ENCODE measurements around the gene ARHGAP32. TPM values are rescaled to one million over a fixed set of nuclear protein-coding genes. Genes with fewer than 3 reads are reported as not detected.

Gene ARHGAP32
- total RNA-seq, 1 experiment from 2014 or later: 62.6 TPM

DNA sequence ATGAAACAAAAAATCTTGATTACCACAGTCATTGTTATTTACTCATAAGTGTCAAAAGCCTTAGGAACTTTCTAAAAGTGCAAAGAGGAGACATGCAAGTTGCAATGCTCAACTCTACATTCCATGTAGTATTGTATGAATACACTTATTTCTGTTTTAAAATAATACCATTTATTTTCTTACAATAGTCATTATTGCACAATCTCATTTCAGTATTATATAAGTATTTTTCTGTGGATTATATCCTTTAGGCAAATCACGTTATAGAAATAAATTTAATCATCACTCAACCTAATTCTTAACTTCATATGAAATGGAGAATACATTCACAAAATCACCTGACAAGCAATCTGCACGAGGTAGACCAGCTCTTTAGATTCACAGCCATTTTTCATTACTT, 98.8 kb downstream of the ARHGAP32 start:
- CTCF ChIA-PET: interaction anchor here (0.6 kb wide), 1 partner anchor 1887 kb away, joined by 3 read pairs; no protein-coding TSS in a partner anchor
- no peaks in the 10 kb centered on the region for H3K27me3 Mint-ChIP-seq (ENCODE audit: insufficient read depth, unreplicated experiment)
- H3K4me1 Mint-ChIP-seq (ENCODE audit: insufficient read depth, unreplicated experiment): peaks cover 19% of the 10 kb centered on the region
- TF ChIP-seq, protein P1, sequence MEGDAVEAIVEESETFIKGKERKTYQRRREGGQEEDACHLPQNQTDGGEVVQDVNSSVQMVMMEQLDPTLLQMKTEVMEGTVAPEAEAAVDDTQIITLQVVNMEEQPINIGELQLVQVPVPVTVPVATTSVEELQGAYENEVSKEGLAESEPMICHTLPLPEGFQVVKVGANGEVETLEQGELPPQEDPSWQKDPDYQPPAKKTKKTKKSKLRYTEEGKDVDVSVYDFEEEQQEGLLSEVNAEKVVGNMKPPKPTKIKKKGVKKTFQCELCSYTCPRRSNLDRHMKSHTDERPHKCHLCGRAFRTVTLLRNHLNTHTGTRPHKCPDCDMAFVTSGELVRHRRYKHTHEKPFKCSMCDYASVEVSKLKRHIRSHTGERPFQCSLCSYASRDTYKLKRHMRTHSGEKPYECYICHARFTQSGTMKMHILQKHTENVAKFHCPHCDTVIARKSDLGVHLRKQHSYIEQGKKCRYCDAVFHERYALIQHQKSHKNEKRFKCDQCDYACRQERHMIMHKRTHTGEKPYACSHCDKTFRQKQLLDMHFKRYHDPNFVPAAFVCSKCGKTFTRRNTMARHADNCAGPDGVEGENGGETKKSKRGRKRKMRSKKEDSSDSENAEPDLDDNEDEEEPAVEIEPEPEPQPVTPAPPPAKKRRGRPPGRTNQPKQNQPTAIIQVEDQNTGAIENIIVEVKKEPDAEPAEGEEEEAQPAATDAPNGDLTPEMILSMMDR (IDR thresholded peaks at IDR 0.05; ENCODE audit: unreplicated experiment): no peak
- BruUV-seq (replicated peaks): no TSS peak
- intact Hi-C loops (cut with micrococcal nuclease): no loop called here
- H3K9me3 Mint-ChIP-seq (ENCODE audit: unreplicated experiment): no peaks in the 10 kb centered on the region
- H3K36me3 Mint-ChIP-seq (ENCODE audit: insufficient read depth, unreplicated experiment): peaks cover 6% of the 10 kb centered on the region
- no peak overlapping the region for H3K4me3 Mint-ChIP-seq (ENCODE audit: unreplicated experiment)
- no peak overlapping the region for H3K27ac Mint-ChIP-seq (ENCODE audit: low read depth, unreplicated experiment)
- POLR2A ChIA-PET: no interaction called here
- no peak for DNase-seq (ENCODE audit: unreplicated experiment)

DNA sequence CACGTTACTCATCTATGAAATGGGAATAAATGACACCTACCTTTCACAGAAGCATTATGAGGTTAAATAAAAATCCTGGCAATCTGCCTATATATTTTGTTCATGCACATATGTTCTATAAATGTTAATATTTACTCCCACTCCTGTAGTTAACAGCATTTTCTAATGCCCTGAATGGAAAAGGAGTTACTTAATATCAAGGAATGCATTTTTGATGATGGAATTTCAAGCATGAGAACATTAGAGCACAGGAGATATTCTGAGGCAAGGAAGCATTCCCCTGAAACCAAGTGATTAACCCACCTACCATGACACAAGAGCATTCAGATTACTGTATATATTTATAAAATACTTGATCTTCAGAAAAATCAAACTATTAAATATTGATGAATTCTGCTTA, 102.1 kb downstream of the ARHGAP32 start:
- CTCF ChIA-PET: interaction anchor here (1.0 kb wide), 1 partner anchor 28 kb away, joined by 3 read pairs; no protein-coding TSS in a partner anchor
- H3K4me1 Mint-ChIP-seq (ENCODE audit: insufficient read depth, unreplicated experiment): peaks cover 13% of the 10 kb centered on the region
- no TSS peak for BruUV-seq (replicated peaks)
- POLR2A ChIA-PET: no interaction called here
- H3K36me3 Mint-ChIP-seq (ENCODE audit: insufficient read depth, unreplicated experiment): peaks cover 11% of the 10 kb centered on the region
- H3K9me3 Mint-ChIP-seq (ENCODE audit: unreplicated experiment): no peaks in the 10 kb centered on the region
- TF ChIP-seq, protein P1 (IDR thresholded peaks at IDR 0.05; ENCODE audit: unreplicated experiment): no peak
- DNase-seq (ENCODE audit: unreplicated experiment): no peak
- H3K4me3 Mint-ChIP-seq (ENCODE audit: unreplicated experiment): no peak overlapping the region
- intact Hi-C loops (cut with micrococcal nuclease): no loop called here
- no peaks in the 10 kb centered on the region for H3K27me3 Mint-ChIP-seq (ENCODE audit: insufficient read depth, unreplicated experiment)
- H3K27ac Mint-ChIP-seq (ENCODE audit: low read depth, unreplicated experiment): no peak overlapping the region

DNA sequence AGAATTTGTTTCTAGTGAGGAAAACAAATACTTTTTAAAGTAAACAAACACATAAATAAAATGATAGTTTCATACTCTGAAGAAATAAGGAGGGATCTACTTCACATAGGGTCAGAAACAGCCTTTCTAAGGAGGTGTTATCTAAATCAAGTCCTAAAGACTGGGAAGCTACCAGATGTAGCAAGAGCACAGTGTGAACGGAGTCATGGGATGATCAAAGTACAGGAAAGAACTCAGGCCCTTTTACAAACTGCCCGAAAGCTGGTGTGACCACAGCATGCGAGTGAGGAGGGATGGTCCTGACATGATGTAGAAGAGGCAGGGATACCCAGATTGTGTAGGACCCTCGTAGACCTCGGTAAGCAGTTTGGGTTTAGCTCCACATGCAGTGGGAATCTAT, 102.8 kb downstream of the ARHGAP32 start:
- H3K9me3 Mint-ChIP-seq (ENCODE audit: unreplicated experiment): peaks cover 2% of the 10 kb centered on the region
- TF ChIP-seq, protein P1 (IDR thresholded peaks at IDR 0.05; ENCODE audit: unreplicated experiment): no peak
- no peaks in the 10 kb centered on the region for H3K27me3 Mint-ChIP-seq (ENCODE audit: insufficient read depth, unreplicated experiment)
- intact Hi-C loops (cut with micrococcal nuclease): no loop called here
- peaks cover 13% of the 10 kb centered on the region for H3K4me1 Mint-ChIP-seq (ENCODE audit: insufficient read depth, unreplicated experiment)
- BruUV-seq (replicated peaks): no TSS peak
- DNase-seq (ENCODE audit: unreplicated experiment): no peak
- POLR2A ChIA-PET: no interaction called here
- CTCF ChIA-PET: interaction anchor here (0.6 to 0.9 kb wide), 2 partner anchors 11 to 807 kb away, joined by 3 read pairs; no protein-coding TSS in a partner anchor
- no peak overlapping the region for H3K27ac Mint-ChIP-seq (ENCODE audit: low read depth, unreplicated experiment)
- no peak overlapping the region for H3K4me3 Mint-ChIP-seq (ENCODE audit: unreplicated experiment)
- peaks cover 11% of the 10 kb centered on the region for H3K36me3 Mint-ChIP-seq (ENCODE audit: insufficient read depth, unreplicated experiment)

DNA sequence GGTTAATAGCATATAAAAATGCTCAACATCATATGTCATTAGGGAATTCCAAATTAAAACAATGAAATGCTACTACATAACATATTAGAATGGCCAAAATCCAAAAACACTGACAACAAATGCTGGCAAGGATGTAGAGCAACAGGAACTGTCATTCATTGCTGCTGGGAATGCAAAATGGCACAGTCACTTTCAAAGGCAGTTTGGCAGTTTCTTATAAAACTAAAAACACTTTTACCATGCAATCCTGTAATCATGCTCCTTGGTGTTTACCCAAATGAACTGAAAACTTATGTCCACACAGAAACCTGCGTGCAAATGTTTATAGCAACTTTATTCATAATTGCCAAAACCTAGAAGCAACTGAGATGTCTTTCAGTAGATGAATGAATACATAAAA, 105.1 kb downstream of the ARHGAP32 start:
- TF ChIP-seq, protein P1 (IDR thresholded peaks at IDR 0.05; ENCODE audit: unreplicated experiment): no peak
- ChIA-PET POLR2A (interaction anchor here (1.5 kb wide), 1 partner anchor 8 kb away, joined by 3 read pairs; no protein-coding TSS in a partner anchor), CTCF (no interaction called here)
- H3K9me3 Mint-ChIP-seq (ENCODE audit: unreplicated experiment): peaks cover 22% of the 10 kb centered on the region
- no TSS peak for BruUV-seq (replicated peaks)
- no peak overlapping the region for H3K27ac Mint-ChIP-seq (ENCODE audit: low read depth, unreplicated experiment)
- H3K36me3 Mint-ChIP-seq (ENCODE audit: insufficient read depth, unreplicated experiment): peaks cover 21% of the 10 kb centered on the region
- intact Hi-C loops (cut with micrococcal nuclease): no loop called here
- no peaks in the 10 kb centered on the region for H3K27me3 Mint-ChIP-seq (ENCODE audit: insufficient read depth, unreplicated experiment)
- no peak overlapping the region for H3K4me3 Mint-ChIP-seq (ENCODE audit: unreplicated experiment)
- DNase-seq (ENCODE audit: unreplicated experiment): no peak
- peaks cover 13% of the 10 kb centered on the region for H3K4me1 Mint-ChIP-seq (ENCODE audit: insufficient read depth, unreplicated experiment)
